ENCODE data around the gene PRIMA1. TPM values are rescaled to one million over a fixed set of nuclear protein-coding genes. Genes with fewer than 3 reads are reported as not detected.

Gene PRIMA1
- total and polyA plus RNA-seq, 2 donors (not counting 1 experiment from before 2014, with no cell fraction given): not detected

DNA sequence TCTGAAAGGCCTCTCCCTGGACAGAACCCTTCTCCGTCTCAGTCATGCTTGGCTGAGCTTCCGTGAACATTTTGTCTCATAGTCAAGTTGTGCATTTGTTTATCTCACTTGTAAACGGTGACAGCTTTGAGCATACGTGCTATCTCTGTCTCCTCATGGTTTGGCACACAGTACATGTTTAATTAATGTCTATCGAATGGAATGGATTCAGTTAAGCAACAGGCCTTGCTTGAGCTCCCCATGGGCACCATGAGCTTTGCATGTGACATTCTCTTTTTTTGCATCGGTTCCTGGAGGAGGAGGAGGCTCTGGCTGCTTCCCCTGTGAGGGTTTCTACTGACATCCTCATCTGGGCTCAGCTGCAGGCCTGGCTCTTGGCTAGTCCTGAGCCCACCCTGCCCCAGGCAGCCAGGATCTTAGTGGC lies 80.0 kb downstream of the PRIMA1 start:
- H3K27me3 Mint-ChIP-seq: peaks cover 7% of the 10 kb centered on the region
- H3K9me3 Mint-ChIP-seq (ENCODE audit: insufficient read depth): no peaks in the 10 kb centered on the region
- no peaks in the 10 kb centered on the region for H3K4me1 Mint-ChIP-seq
- no peaks in the 10 kb centered on the region for H3K4me1 ChIP-seq (ENCODE audit: control insufficient read depth in 2 of 2, insufficient read depth in 2 of 2, low read length in 2 of 2)
- no peak for DNase-seq
- no peak overlapping the region for H3K27ac Mint-ChIP-seq
- CTCF ChIA-PET: no interaction called here
- H2AFZ ChIP-seq (ENCODE audit: insufficient read depth, low read depth, low read length, poor library complexity, severe bottlenecking): no peak overlapping the region
- POLR2A ChIA-PET: no interaction called here
- H3K36me3 ChIP-seq (replicated peaks in 1 of 2; ENCODE audit: control extremely low read depth in 1 of 2, control insufficient read depth in 1 of 2, extremely low read depth in 1 of 2, insufficient read depth in 2 of 2, low read length in 1 of 2): no peaks in the 10 kb centered on the region
- no peak for TF ChIP-seq EZH2 (IDR thresholded peaks at IDR 0.05; ENCODE audit: borderline replicate concordance, insufficient read depth, low read depth, low read length, poor library complexity, severe bottlenecking)
- TF ChIP-seq, protein P1, sequence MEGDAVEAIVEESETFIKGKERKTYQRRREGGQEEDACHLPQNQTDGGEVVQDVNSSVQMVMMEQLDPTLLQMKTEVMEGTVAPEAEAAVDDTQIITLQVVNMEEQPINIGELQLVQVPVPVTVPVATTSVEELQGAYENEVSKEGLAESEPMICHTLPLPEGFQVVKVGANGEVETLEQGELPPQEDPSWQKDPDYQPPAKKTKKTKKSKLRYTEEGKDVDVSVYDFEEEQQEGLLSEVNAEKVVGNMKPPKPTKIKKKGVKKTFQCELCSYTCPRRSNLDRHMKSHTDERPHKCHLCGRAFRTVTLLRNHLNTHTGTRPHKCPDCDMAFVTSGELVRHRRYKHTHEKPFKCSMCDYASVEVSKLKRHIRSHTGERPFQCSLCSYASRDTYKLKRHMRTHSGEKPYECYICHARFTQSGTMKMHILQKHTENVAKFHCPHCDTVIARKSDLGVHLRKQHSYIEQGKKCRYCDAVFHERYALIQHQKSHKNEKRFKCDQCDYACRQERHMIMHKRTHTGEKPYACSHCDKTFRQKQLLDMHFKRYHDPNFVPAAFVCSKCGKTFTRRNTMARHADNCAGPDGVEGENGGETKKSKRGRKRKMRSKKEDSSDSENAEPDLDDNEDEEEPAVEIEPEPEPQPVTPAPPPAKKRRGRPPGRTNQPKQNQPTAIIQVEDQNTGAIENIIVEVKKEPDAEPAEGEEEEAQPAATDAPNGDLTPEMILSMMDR (IDR thresholded peaks at IDR 0.05): no peak
- no peak overlapping the region for H3K4me3 Mint-ChIP-seq
- H3K27ac ChIP-seq (ENCODE audit: low read length in 2 of 2): no peak overlapping the region
- no peaks in the 10 kb centered on the region for H3K79me2 ChIP-seq (ENCODE audit: control insufficient read depth, insufficient read depth, low read length)
- no peak for ATAC-seq (ENCODE audit: low read depth)
- H3K27me3 ChIP-seq (replicated peaks in 1 of 4; ENCODE audit: control extremely low read depth in 1 of 4, control insufficient read depth in 3 of 4, insufficient read depth in 4 of 4, low read length in 3 of 4): no peaks in the 10 kb centered on the region
- H4K20me1 ChIP-seq (ENCODE audit: control insufficient read depth, insufficient read depth, low read length, poor library complexity, severe bottlenecking): no peaks in the 10 kb centered on the region
- intact Hi-C loops (cut with micrococcal nuclease): no loop called here
- WGBS (ENCODE audit: insufficient coverage): 86% methylated on average over 6 of the region's 6 CpGs
- H3K9me3 ChIP-seq (ENCODE audit: control extremely low read depth in 1 of 3, control insufficient read depth in 2 of 3, insufficient read depth in 1 of 3, low read length in 2 of 3): no peaks in the 10 kb centered on the region
- no peak overlapping the region for H3K9ac ChIP-seq (ENCODE audit: low read length)
- H3K4me3 ChIP-seq (ENCODE audit: control extremely low read depth in 1 of 5, extremely low read depth in 1 of 5, insufficient read depth in 1 of 5, low read depth in 2 of 5, low read length in 4 of 5): no peak overlapping the region
- H3K4me2 ChIP-seq (replicated peaks; ENCODE audit: low read depth, low read length, poor library complexity, severe bottlenecking): no peak overlapping the region

DNA sequence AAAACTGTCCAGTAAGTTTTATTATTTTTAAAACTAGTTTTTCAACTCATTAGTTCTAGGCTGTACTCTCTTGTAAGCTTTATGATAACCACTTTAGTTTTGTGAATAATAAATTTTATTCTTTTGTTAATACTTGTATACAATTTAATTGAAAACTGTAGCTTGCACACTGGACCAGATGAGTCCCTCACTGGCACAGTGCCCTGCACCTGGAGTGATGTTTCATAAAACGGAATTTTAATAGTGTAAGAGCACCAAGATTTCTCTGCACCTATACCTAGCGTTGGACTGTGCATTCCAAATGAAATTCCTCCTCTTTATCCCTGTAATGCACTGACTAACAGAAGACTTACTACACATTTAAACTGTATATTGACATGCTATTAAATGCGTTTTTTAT lies 80.8 kb downstream of the PRIMA1 start:
- Histone ChIP-seq H3K4me2 (replicated peaks; ENCODE audit: low read depth, low read length, poor library complexity, severe bottlenecking) (no peak overlapping the region), H2AFZ (ENCODE audit: insufficient read depth, low read depth, low read length, poor library complexity, severe bottlenecking) (no peak overlapping the region), H3K4me3 (ENCODE audit: control extremely low read depth in 1 of 5, extremely low read depth in 1 of 5, insufficient read depth in 1 of 5, low read depth in 2 of 5, low read length in 4 of 5) (no peak overlapping the region), H3K36me3 (replicated peaks in 1 of 2; ENCODE audit: control extremely low read depth in 1 of 2, control insufficient read depth in 1 of 2, extremely low read depth in 1 of 2, insufficient read depth in 2 of 2, low read length in 1 of 2) (no peaks in the 10 kb centered on the region), H3K9me3 (ENCODE audit: control extremely low read depth in 1 of 3, control insufficient read depth in 2 of 3, insufficient read depth in 1 of 3, low read length in 2 of 3) (no peaks in the 10 kb centered on the region), H4K20me1 (ENCODE audit: control insufficient read depth, insufficient read depth, low read length, poor library complexity, severe bottlenecking) (no peaks in the 10 kb centered on the region), H3K4me1 (ENCODE audit: control insufficient read depth in 2 of 2, insufficient read depth in 2 of 2, low read length in 2 of 2) (no peaks in the 10 kb centered on the region), H3K9ac (ENCODE audit: low read length) (no peak overlapping the region), H3K27me3 (replicated peaks in 1 of 4; ENCODE audit: control extremely low read depth in 1 of 4, control insufficient read depth in 3 of 4, insufficient read depth in 4 of 4, low read length in 3 of 4) (no peaks in the 10 kb centered on the region), H3K27ac (ENCODE audit: low read length in 2 of 2) (no peak overlapping the region), H3K79me2 (ENCODE audit: control insufficient read depth, insufficient read depth, low read length) (no peaks in the 10 kb centered on the region)
- Mint-ChIP-seq H3K9me3 (ENCODE audit: insufficient read depth) (no peaks in the 10 kb centered on the region), H3K27me3 (peaks cover 12% of the 10 kb centered on the region), H3K4me3 (no peak overlapping the region), H3K4me1 (no peaks in the 10 kb centered on the region), H3K27ac (no peak overlapping the region)
- POLR2A ChIA-PET: no interaction called here
- TF ChIP-seq, protein P1 (IDR thresholded peaks at IDR 0.05): no peak
- no peak for TF ChIP-seq EZH2 (IDR thresholded peaks at IDR 0.05; ENCODE audit: borderline replicate concordance, insufficient read depth, low read depth, low read length, poor library complexity, severe bottlenecking)
- ATAC-seq (ENCODE audit: low read depth): no peak
- CTCF ChIA-PET: no interaction called here
- no CpG with 5 or more reads among the region's 3 CpGs for WGBS (ENCODE audit: insufficient coverage)
- no peak for DNase-seq
- intact Hi-C loops (cut with micrococcal nuclease): no loop called here
